ENCODE measurements around the gene PPM1M.
"Not testable (repeated sequence)": the region's sequence is repeated elsewhere in the genome, so short reads cannot be mapped to it uniquely, and the experiment has no call there.

The PPM1M gene

DNA sequence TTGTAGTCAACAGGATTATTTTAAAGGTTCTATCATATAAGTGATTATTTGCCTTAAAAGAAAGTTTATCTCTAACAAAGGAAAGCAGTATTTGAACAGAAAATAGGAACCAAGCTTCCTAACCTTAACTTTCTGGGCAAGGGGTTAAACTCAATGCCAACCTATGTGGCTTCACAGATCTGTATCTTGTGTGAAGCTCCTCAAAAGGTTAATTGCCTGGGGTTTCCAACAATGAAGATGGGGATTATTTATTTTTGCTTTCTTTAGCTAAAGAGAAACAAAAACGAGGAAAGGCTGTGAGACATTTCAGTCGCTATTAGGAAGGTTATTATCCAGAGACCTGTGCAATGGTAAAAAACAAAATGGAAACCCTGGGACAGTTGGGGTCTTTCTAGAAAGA is 34.0 kb downstream of the PPM1M start:
- no peak for FAIRE-seq

DNA sequence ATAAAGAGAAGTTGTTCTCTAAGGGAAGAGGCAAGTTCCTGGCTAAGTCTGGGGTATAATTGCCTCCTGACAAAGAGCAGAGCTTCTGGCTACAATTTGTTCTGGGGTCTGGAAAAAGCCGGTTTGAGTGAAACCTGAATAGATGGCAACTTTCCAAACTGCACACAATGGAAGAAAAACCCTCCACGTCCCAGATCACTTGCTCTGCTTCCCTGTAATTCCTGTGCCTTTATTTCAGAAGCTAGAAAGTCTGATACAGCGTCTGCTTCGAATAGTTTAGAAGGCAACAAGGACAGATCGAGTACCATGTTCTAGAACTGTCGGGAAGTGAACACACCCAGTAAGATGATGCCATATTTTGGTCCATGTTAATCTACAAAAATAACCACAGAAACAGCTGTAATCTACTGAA is 34.5 kb downstream of the PPM1M start:
- FAIRE-seq, result no peak

DNA sequence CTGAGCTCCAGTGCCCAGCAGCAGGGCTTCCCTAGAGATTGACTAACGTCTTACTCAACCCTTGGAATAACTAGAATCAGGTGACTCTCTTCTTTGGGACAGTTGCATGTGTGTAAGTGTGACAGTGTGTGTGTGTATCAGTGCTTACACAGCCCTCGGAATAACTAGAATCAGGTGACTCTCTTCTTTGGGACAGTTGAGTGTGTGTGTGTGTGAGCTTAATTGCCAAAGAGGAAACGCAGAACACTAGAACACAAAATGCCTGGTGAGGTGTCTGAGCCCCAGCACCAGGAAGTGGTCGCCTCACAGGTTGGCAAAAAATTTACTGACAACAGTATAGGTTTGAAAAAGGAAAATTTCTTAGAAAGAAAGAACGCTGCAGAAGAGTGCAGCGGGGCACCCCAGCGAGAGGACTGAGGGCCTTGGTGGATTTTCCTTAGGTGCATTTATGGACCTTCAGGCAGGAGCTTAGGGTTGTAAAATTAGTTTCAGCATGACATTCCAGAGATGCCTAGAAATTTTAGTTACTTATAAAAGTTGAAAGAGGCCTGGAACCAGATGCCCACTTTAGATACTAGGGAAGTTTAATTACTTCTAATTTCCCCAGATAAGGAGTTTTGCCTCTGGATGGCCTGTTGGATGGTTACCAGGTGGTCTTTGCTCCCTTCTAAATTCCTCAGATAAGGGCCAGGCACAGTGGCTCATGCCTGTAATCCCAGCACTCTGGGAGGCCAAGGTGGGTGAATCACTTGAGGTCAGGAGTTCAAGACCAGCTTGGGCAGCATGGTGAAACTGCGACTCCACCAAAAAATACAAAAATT is 36.6 kb downstream of the PPM1M start:
- FAIRE-seq, result no peak

DNA sequence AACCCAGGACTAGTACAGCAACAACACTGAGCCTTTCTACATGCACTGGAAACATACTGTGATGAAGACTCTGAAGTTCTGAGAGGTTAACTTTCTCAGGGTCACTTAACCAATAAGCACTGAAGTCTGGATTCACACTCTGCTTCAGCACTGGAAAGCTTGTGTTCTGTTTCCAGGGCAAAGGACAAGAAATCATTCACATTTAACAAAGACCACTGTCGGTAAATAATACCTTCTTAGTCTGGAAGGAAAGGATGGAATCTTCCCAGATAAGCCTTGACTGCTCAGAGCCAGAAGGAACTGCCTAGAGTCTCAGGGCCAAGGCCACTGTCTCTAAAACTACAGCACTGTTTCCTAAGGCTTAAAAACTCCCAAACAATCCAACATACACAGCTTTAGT is 37.7 kb downstream of the PPM1M start:
- FAIRE-seq, result no peak

DNA sequence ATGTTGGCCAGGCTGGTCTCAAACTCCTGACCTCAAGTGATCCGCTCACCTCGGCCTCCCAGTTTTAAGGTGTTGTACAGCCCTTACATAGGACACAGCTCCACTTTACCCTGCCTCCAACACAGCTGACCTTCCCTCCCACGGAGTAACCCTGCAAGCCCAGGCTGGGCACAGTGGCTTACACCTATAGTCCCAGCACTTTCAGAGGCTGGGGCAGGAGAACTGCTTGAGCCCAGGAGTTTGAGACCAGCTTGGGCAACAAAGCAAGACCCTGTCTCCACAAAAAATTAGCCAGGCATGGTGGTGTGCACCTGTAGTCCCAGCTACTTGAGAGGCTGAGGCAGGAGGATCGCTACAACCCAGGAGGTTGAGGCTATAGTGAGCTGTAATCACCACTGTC is 38.5 kb downstream of the PPM1M start:
- FAIRE-seq, result not testable (repeated sequence)

DNA sequence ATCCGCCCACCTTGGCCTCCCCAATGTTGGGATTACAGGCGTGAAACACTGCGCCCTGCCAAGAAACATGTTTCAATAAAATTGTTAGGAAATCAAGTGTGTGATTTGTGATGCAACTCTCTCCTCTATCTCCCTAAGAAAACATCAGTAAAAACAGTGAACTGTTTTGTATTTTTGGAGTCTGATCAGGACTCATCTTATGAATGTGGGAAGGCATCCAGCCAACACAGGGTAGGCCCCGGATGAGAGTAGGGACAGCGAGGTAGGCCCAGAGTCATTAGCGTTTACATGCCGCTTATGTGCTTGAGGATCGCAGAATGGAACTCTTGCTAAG is 41.2 kb downstream of the PPM1M start:
- FAIRE-seq, result no peak

DNA sequence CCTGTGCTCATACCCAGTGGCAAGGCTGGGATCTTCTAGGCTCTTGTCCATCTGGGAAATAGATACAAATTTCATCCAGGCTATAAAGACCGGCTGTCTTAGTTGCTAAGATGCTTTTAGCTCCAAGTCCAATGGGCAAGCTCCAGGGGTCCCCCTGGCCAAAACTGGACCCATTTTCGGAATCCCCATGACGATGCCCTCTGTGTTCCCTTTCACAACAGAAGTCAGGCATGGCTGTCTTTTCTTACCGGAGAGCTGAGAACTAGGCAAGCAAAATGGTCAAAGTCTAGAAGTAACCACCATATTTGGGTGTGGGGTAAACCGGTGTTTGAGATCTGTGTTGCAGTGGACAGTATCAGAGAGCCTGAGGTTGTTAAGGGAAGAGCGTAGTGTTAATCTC is 43.1 kb downstream of the PPM1M start:
- no peak for FAIRE-seq

DNA sequence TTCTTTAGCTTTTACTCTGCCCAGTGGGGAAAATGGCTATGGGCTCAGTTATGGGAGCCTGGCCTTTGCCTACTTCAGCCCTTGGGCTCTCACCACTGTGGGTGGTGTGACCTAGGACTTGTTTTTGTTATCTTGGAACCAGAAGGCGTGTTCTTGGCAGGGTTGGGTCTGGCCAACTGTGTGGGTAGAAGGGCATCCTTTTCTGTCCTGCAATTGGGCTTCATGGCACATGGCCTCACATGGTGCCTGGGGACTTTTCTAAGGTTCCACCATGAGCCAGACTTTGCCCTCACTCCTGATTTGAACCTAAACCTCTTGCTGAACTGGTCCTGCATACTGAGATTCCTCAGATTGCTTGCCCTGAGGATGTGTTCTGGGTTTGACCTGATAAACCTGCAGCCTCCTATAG is 43.8 kb downstream of the PPM1M start:
- no peak for FAIRE-seq

DNA sequence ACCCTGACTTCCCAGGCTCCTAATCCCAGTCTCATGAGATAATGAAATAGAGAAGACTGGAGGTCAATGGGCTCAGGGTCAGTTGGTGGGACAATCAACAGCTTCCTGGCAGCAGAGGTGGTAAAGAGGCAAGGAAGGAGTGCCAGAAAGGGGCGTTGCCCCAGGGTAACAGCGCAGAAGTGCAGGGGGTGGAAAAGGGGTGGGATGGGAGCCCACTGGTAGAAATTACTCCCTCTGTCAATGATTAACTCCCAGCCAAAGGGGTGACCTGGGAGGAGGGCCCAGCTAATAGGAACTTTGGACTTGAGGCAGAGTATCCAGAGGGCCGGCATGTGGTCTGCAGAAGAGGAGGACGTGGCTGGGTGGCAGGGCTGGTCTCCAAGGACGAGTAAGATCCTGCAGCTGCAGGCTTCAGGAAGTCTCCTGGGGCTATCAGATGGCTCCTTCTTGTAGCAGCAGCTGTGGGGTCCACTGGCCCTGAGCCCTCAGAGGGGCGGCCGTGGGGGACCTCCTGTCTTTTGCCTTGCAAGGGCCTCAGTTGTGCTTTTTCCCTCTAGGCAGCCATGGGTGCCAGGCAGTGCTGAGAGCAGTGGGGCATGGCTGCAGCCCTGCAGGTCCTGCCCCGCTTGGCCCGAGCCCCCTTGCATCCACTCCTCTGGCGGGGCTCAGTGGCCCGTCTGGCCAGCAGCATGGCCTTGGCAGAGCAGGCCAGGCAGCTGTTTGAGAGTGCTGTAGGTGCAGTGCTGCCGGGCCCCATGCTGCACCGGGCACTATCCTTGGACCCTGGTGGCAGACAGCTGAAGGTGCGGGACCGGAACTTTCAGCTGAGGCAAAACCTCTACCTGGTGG is 44.4 kb downstream of the PPM1M start:
- FAIRE-seq, result no peak

DNA sequence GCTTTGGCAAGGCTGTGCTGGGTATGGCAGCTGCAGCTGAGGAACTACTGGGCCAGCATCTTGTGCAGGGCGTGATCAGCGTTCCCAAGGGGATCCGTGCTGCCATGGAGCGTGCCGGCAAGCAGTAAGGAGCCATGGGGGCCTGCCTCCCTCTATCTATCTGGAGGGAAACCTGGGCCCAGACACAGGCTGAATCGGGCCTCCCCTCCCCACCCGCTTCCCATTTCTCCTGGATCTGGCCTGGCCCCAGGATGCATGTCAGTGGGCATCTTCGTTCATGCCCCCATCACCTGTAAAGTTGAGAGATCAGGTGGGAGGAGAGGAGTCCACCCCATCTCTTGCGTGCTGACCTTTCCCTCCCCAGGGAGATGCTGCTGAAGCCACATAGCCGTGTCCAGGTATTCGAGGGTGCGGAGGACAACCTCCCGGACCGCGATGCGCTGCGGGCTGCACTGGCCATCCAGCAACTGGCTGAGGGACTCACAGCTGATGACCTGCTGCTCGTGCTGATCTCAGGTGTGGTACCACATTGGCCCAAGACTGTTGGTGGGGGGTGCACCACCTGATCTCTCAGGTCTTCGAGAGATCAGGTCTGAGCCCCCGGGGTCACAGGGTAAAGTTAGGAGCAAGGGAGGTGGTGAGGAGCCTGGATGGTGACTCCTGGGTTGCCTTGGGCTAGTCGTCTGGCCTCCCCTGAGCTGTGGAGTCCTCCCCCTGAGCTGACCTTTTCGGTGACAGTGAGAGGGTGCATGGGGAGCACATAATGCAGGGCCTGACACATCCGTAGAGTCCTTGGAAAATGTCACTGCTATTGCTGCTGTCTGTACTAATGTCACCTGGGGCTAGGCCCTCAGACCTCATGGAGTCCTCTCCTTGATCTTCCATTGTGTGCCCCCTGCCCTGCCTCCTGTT is 45.3 kb downstream of the PPM1M start:
- no peak for FAIRE-seq

DNA sequence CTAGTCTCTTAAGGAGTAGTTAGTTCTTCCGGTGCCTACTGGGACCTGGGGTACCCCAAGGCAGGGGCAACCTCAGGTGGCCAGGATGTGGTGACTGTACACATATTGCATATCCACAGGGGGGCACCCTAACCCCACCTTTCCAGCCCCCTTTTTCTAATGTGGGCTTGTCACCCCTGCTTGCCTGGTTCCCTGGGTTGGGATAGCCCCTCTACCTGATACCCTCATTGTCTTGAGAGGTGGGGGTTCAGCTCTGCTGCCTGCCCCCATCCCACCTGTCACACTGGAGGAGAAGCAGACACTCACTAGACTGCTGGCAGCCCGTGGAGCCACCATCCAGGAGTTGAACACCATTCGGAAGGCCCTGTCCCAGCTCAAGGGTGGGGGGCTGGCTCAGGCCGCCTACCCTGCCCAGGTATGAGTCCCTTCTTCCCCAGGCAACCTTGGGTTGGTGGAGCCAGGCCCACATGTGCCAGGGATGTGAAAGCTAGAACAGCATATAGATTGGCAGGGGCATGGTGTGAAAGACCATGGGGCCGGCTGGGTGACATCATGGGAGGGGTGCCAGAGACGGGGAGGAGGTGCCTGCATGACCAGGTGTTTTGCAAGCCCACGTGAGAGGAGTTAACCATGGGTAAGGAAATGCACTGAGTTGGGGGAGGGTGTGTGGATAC is 46.1 kb downstream of the PPM1M start:
- FAIRE-seq, result no peak

DNA sequence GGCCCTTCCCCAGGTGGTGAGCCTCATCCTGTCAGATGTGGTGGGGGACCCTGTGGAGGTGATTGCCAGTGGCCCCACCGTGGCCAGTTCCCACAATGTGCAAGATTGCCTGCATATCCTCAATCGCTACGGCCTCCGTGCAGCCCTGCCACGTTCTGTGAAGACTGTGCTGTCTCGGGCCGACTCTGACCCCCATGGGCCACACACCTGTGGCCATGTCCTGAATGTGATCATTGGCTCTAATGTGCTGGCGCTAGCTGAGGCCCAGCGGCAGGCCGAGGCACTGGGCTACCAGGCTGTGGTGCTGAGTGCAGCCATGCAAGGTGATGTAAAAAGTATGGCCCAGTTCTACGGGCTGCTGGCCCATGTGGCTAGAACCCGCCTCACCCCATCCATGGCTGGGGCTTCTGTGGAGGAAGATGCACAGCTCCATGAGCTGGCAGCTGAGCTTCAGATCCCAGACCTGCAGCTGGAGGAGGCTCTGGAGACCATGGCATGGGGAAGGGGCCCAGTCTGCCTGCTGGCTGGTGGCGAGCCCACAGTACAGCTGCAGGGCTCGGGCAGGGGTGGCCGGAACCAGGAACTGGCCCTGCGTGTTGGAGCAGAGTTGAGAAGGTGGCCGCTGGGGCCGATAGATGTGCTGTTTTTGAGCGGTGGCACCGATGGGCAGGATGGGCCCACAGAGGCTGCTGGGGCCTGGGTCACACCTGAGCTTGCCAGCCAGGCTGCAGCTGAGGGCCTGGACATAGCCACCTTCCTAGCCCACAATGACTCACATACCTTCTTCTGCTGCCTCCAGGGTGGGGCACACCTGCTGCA is 46.9 kb downstream of the PPM1M start:
- no peak for FAIRE-seq

DNA sequence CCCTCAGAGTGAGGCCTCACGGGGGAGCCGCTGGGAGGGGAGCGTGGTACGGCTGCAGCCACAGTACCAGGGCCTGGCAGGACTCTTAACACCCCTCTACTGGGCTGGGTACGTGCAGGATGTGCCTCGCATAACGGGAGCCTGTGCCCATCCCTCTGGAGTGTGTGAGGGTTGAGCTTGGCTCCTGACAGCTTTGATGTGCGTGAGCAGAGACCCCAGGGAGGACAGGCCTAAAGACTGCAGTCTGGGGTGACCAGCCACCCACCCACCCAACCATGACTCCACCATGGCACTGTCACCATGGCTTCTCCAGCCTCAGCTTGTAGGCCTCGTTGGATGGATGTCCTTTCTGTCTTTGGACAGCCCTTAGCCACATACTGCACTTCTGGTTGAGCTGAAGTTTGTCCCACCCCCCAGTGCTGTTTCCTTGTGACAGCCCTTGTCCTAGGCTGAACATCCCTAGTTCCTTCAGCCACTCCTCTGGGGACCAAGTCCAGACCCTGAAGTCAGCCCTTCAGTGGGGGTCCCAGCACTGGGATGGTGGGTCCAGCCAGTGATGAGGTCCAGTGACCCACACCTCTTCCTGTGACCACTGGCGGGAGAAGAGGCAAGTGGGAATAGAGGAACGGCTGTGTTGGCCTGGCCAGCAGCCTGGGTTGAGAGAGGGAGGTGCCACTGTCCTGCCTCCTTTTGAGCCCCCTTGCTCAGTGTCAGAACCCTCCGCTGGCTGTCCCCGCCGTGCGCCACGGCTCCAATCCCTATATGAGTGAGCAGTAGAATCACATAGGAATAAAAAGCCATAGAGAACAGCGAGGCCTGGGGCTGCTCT is 48.1 kb downstream of the PPM1M start:
- no peak for FAIRE-seq

DNA sequence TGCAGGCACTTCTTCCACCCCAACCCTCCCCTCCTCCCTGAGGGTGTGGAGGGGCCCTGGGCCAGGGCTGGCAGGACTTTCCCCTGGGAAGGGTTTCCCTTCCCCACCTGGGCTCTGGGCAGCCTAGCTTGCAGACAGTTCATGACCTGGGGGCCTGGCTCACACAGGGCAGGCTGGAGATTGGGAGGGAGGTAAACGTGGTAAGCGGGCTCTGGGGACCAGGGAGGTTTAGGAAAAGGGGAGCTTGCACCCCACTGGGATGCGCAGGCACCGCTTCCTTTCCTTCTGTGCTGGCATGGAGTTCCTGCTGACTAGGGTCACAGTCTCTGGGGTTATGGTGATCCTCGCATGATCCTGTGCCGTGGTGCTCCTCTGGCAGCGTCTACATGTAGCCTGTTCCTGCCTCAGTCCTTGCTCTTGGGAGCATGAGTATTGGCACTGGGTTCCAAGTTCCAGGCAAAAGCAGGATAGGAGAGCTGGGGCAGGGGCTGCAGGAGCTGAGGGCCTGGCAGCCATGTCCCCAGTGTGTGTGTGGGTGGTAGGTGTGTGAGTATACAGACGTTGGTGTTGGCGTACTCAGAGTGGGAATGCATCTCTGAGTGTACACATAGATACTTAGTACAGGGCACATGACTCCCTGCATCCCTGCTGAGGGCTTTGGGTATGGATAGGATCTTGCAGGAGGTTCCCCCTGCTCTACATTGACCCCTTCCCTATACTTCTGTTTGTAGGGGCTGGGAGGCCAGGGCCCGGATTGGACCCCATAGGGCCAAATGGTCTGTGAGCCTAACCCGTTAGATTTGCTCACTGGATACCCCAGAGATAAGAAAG is 49.0 kb downstream of the PPM1M start:
- FAIRE-seq, result no peak

DNA sequence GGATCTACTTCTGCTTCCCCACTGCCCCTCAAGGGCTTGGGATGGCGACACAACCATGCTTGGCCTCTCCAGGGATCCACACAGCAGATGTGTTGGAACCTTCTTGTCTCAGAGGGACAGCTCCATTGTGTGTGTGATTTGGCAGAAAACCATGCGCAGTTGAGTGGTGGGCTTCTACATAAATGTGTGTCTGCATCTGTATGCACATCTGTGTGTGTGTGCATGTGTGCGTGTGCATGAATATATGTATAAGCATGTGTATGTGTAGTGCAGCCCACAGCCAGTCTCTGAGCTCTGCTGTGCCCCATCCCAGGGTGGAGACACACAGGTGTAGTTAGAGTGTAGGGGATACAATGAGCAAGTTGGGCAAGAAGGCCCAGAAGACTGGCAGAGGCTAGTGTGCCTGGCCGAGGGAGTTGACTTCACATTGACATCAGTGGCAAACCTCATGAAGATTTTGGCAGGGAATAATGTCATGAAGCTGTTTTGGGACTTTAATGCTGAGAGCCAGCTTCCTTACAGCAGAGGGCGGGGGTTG is 50.2 kb downstream of the PPM1M start:
- no peak for FAIRE-seq

DNA sequence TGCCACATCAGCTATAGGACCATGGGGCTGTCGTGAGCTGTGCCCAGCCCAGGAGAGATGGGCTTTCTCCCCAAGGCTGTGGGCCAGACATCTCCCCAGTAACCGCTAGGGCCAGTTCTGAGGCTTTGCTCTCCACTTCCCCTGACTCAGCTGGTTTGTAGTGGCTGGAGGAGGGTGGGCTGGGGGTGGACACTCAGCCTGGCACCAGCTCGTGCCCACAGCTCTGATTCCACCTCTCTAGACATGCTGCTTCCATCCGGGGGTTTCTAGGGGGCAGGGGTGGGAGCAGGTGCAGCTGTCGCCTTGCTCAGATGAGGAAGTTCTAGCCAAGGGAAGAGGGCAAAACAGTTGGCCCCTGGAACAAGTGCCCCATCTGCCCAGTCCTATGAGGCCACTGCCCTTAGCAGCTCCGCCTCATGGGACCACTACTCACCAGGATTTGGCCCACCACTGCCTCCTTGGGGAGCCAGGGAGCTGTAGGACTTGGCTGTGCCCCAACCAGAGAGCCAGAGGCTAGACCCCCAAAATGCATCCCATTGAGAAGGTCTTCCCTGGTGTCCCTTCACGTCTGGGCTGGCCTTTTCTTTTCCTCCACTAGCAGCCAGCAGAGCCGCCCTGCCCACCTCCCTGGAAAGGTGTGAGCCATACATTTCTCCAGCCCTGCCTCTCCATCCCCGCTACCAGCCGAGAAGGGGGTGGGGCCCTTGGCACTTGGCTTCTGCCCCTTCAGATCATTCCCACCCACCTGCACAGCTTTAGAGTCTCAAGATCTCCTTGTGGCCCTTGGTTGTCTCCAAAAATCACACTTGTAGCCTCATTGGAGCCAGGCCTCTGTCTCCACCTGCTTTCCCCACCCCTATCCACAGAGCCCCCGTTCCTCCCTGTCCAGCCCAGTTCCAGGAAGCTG is 51.9 kb downstream of the PPM1M start:
- no peak for FAIRE-seq

DNA sequence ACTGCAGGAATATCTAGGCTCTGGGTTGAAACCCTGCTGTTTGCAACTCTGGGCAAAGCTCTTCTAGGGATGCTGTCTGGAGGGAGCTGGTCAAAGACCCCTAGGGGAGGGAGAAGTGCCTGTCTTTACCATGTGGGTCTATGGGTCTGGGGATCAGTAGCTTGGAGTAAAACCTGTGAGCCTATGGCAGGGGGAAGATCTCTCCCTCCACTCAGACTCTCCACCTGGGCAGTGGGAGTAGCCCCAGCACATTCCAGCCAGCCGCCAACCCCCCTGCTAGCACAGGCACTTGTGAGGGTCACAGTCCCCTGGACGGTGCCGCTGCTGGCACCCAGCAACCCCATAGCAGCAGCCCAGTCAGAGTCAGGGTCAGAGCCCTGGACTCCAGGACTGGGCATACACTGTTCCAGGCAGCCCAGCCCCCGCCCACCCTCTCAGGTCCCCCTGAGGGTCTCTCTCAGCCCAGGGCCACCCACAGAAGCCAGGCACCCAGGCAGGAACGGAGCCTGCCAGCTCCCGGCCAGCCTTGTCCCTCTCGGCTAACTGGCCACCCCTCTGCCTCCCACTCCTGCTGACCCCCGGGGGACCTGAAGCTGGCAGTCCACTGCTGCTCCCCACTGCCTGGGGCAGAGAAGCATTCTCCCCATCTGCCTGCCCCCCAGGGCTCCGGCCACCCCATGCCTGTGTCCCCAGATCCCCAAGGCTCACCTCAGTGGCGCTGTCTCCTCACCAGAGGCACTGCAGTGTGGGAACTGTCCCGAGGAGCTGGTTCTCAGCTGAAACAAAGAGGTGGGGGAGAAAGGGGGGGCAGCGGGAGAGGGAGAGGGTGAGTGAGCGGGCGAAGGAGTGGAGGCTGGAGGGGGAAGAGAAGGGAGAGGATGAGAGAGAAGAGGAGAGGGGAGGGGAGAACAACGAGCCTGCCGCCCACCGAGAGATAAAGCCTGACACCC is 52.9 kb downstream of the PPM1M start:
- FAIRE-seq, result no peak

Data from A204.1 (cell line).